CD4-positive, alpha-beta T cell treated with Interleukin-1 beta for 1 hour (primary cell): Measurements from ENCODE around the gene IFI27L2.

Experiments used
- DNase-seq, 2 donors: peaks; one replicate each; pipeline ENCODE4 v3.0.0-alpha.2; 2020 to 2022

The IFI27L2 gene

GRCh38 chr14:94098326-94098992 lies 30.9 kb downstream of the IFI27L2 start:
- DNase-seq: no peak

DNA sequence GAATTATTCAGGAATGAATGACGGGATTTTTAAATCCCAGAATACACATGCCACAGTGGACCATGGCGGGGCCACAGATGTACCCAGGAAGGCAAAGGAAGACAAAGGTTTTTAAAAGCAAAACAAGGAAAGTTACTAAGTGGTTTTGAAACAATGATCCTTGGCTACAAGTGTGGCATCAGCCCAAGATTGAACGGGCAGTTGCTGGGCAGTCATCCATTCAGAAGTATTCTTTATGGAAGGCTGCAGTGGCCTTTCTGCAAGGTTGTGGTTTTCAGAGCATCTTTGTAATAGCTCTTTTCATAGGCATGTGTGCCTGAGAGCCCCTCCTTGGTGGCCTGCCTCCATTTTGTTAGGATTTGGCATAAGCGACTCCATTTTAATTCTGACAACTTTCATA lies 32.3 kb downstream of the IFI27L2 start:
- no peak for DNase-seq

- no peak for DNase-seq
These were observed 36.0 kb downstream of the IFI27L2 start for GRCh38 chr14:94093418-94093817.

- DNase-seq: no peak
These were observed 39.9 kb downstream of the IFI27L2 start for GRCh38 chr14:94089479-94089878.

- no peak for DNase-seq
These were observed 40.9 kb downstream of the IFI27L2 start for GRCh38 chr14:94088516-94088915.

DNA sequence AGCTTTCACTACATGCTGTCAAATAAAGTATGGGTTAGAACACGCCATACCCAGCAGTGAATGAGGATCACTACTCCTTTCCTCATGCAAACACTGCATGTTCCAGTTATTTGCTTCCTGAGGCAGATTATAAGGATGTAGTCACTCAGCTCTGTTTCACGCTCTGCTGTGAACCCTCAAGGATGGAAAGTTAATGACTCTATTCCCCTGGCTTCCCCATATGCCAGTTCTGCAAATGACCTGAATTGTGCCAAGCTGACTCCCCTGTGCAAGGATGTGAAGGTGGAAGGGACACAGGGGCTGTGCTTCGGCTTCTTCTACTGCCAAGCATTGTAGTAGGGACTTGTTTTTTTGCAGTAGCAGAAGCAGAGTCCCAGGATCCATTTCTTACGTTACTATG lies 41.5 kb downstream of the IFI27L2 start:
- DNase-seq: no peak

- no peak for DNase-seq
These were observed 48.0 kb downstream of the IFI27L2 start for GRCh38 chr14:94081386-94081820.

DNA sequence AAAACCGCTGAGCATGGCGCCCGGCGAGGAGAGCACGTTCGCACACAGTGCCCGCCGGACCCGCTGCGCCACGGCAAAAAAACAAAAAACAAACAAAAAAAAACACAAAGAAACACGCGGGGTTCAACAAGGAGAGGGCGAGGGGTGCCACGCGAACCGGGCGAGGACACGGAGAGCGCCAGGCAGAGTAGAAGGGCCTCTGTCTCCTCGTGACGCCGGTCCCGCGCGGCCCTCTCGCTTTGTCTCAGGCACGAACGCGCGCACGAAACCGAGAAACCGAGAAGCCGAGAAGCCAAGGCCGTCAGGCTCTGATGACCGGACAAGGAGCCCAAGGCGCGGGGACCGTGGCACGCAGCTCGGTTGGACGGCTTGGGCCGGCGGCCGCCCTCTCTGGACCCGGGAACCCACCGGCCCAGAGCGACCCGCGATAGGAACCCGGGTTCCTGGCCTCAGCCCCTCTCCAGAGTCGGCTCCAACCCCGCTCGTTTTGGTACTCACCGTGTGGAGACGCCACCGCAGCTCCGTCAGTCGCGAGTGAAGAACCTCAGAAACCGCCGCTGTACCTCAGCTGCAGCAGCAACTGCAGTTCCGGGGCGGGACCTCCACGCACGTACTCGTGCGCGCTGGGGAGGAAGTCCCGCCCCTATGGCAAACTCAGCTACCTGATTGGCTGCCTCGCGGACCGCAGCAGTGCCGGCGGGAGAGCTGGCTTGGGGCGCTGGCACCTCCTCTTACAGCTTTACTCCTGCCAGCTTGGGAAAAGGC lies 48.6 kb downstream of the IFI27L2 start, which contains the start of the genes DDX24 and IFI27L1:
Gene DDX24, minus strand, starts transcription at position 582 of the 765 bp plus-strand sequence. CDS start 1,460 bp downstream, outside the sequence.
Gene IFI27L1, plus strand, starts transcription at position 690 of the 765 bp plus-strand sequence. CDS start 15,628 bp downstream, outside the sequence.
- DNase-seq: peak; percentile 97

GRCh38 chr14:94079891-94080620 lies 49.3 kb downstream of the IFI27L2 start:
- peak in 1 of 2 donors; percentile 38 for DNase-seq

GRCh38 chr14:94077823-94078222 lies 51.6 kb downstream of the IFI27L2 start:
- DNase-seq: no peak
